WERI-Rb-1 (cell line): ENCODE data around the gene RLBP1.

Experiments used
- DNase-seq: peaks from one replicate; pipeline ENCODE4 v3.0.0-alpha.2; 2020
- H3K27ac ChIP-seq: fragments of 250-450 bp; sonication (Bioruptor Pico); 2 replicates; pipeline ENCODE4 v1.5.1; 2020; ENCODE audit warnings: mild to moderate bottlenecking, moderate library complexity
- H3K27me3 ChIP-seq: fragments of 250-450 bp; sonication (Bioruptor Pico); 2 replicates; pipeline ENCODE4 v1.5.1; 2021; ENCODE audit warnings: mild to moderate bottlenecking, low read depth, moderate library complexity; ENCODE audit not compliant: insufficient read depth, severe bottlenecking
- H3K36me3 ChIP-seq: fragments of 250-450 bp; sonication (Bioruptor Pico); 2 replicates; pipeline ENCODE4 v1.5.1; 2020; ENCODE audit warnings: mild to moderate bottlenecking, moderate library complexity
- H3K4me3 ChIP-seq: 2 replicates; pipeline ENCODE4 v1.5.1; 2011; ENCODE audit warnings: low read depth, mild to moderate bottlenecking, control low read depth, low read length
- H3K9me3 ChIP-seq: fragments of 250-450 bp; sonication (Bioruptor Pico); 2 replicates; pipeline ENCODE4 v1.5.1; 2021; ENCODE audit warnings: mild to moderate bottlenecking, moderate library complexity; ENCODE audit not compliant: severe bottlenecking
- CTCF ChIP-seq: IDR thresholded peaks from 2 replicates; pipeline ENCODE4 v1.5.1; 2011; ENCODE audit warnings: low read depth, mild to moderate bottlenecking, control low read depth, inconsistent platforms, low read length

The RLBP1 gene

GRCh38 chr15:89203705-89204273 lies 17.6 kb downstream of the RLBP1 start:
- H3K4me3 ChIP-seq = no peak overlapping the region
- no peaks in the 10 kb centered on the region for H3K9me3 ChIP-seq
- no peak overlapping the region for H3K27ac ChIP-seq
- DNase-seq = no peak
- H3K27me3 ChIP-seq = no peaks in the 10 kb centered on the region
- no peaks in the 10 kb centered on the region for H3K36me3 ChIP-seq
- TF ChIP-seq CTCF = no peak

DNA sequence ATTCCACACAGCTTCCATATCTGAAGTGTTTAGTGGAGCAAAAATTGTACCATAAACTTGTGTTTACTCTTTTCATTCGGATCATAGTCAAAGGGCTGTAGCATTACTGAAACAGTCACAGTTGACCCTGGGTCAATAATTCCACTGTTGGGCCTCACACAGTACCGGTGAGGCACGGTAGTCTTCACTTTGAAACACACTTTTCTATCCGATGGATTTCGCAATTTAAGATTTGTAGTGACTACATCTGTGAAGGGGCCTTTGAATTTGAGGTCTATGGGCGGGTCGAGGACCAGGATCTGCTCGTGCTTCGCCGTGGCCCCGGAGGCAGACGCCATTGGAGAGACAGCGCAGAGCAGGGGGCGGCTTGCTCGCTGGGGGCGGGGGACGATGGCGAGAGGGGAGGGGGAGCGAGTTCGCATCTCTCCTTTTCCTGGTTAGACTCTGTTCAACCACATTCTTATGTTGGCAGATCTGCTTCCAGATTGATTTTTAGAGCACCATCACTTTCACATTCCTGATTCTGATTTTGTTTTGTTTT lies 19.8 kb downstream of the RLBP1 start:
- Histone ChIP-seq H3K9me3 (no peaks in the 10 kb centered on the region), H3K27me3 (no peaks in the 10 kb centered on the region), H3K27ac (no peak overlapping the region), H3K4me3 (no peak overlapping the region), H3K36me3 (no peaks in the 10 kb centered on the region)
- TF ChIP-seq CTCF = no peak
- no peak for DNase-seq

DNA sequence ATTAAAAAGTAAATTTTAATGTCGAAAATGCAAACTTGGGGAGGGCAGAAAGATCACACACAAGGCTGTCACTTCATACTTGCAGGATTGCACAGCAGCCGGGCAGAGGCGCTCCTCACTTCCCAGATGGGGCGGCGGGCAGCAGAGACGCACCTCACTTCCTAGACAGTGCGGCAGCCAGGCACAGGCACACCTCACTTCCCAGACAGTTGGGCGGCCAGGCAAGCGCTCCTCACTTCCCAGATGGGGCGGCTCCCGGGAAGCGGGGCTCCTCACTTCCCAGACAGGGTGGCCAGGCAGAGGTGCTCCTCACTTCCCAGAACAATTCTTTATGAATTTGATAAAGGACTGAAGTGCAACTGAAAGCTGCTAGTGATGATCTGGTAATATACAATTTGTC lies 21.2 kb downstream of the RLBP1 start:
- Histone ChIP-seq H3K27ac (no peak overlapping the region), H3K36me3 (peaks cover 3% of the 10 kb centered on the region), H3K27me3 (no peaks in the 10 kb centered on the region), H3K4me3 (no peak overlapping the region), H3K9me3 (no peaks in the 10 kb centered on the region)
- DNase-seq = no peak
- TF ChIP-seq CTCF = no peak

DNA sequence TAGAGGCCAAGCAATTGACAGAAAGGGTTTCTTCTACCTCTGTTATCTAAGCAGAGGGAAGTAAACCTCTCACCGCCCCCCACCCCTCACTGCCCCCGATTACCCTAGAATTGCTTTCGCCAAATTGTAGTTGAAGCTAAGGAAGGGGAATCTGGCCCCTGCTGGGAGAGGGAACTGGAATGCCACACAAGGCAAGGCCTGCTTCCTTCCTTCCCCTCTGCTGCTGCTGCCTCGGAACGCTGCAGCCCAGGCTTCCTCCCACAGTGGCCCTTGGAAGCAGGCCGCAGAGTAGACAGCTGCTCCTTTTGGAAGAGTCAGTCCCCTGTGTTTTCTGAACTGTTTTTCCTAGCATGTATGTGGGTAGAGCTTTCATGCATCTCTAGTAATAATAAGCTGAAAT lies 21.6 kb downstream of the RLBP1 start:
- Histone ChIP-seq H3K4me3 (no peak overlapping the region), H3K9me3 (no peaks in the 10 kb centered on the region), H3K27ac (no peak overlapping the region), H3K27me3 (no peaks in the 10 kb centered on the region), H3K36me3 (peaks cover 8% of the 10 kb centered on the region)
- no peak for DNase-seq
- no peak for TF ChIP-seq CTCF

GRCh38 chr15:89198934-89199333 lies 22.4 kb downstream of the RLBP1 start:
- DNase-seq = no peak
- H3K36me3 ChIP-seq = peaks cover 8% of the 10 kb centered on the region
- no peaks in the 10 kb centered on the region for H3K27me3 ChIP-seq
- H3K9me3 ChIP-seq = no peaks in the 10 kb centered on the region
- H3K4me3 ChIP-seq = no peak overlapping the region
- no peak overlapping the region; the same call in 1 of the 2 replicates for H3K27ac ChIP-seq
- TF ChIP-seq CTCF = no peak

GRCh38 chr15:89198196-89198595 lies 23.2 kb downstream of the RLBP1 start:
- Histone ChIP-seq H3K27me3 (no peaks in the 10 kb centered on the region), H3K36me3 (peaks cover 12% of the 10 kb centered on the region), H3K4me3 (no peak overlapping the region), H3K9me3 (no peaks in the 10 kb centered on the region), H3K27ac (no peak overlapping the region)
- TF ChIP-seq CTCF = no peak
- DNase-seq = no peak
